GM12878 (cell line): ENCODE data around the gene MIA2.

Source experiments
- EZH2 ChIP-seq: IDR thresholded peaks from 2 replicates; pipeline ENCODE4 v1.6.1; 2012; ENCODE audit warnings: low read depth, mild to moderate bottlenecking, control low read depth, inconsistent platforms, low read length, borderline replicate concordance; ENCODE audit not compliant: control insufficient read depth
- STAT1 ChIP-seq: fragments of 450-650 bp; conservative IDR thresholded peaks from 2 replicates; pipeline ENCODE4 v1.6.1; 2014; ENCODE audit warnings: antibody characterized with exemption, mild to moderate bottlenecking
- TARDBP ChIP-seq: IDR thresholded peaks from 2 replicates; pipeline ENCODE4 v1.6.1; 2016; ENCODE audit warnings: borderline replicate concordance
- TF ChIP-seq, protein P1 (sequence below): IDR thresholded peaks from 2 replicates; pipeline ENCODE4 v1.6.1; 2012; ENCODE audit warnings: low read depth, low read length, improper control_type of control experiment
- TF ChIP-seq, protein P2 (sequence below), 3 experiments: IDR thresholded peaks in 2 of 3; conservative IDR thresholded peaks in 1 of 3; 2 replicates each; pipeline ENCODE4 v1.5.1; 2011; ENCODE audit warnings: low read depth in 3 of 3, low read length in 3 of 3, mild to moderate bottlenecking in 3 of 3, control low read depth in 2 of 3, moderate library complexity in 2 of 3, inconsistent platforms in 1 of 3, mixed read lengths in 1 of 3; ENCODE audit not compliant: control insufficient read depth in 2 of 3, insufficient read depth in 1 of 3; ENCODE audit errors: extremely low read depth in 1 of 3

DNA sequence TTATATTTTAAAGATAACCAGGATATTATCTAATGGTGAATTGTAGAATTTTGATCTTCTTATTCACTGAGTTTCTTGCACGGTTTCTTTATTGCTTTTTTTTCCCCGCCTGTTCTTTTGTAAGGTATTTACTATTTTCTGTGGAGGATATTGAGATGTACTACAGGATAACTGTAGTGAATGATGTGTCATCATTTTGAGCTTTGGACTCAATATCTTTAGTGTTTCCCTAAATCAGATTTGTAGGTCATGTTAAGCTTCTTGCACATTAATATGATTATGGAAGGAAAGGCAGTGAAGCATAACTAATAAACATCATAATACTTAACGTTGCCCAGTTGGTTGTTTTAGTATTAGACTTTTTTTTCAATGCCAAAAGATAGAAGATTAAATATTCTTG is 117.2 kb downstream of the MIA2 start:
- no peak for TF ChIP-seq EZH2
- TF ChIP-seq, protein P1, sequence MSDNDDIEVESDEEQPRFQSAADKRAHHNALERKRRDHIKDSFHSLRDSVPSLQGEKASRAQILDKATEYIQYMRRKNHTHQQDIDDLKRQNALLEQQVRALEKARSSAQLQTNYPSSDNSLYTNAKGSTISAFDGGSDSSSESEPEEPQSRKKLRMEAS, result no peak
- TF ChIP-seq, protein P2, sequence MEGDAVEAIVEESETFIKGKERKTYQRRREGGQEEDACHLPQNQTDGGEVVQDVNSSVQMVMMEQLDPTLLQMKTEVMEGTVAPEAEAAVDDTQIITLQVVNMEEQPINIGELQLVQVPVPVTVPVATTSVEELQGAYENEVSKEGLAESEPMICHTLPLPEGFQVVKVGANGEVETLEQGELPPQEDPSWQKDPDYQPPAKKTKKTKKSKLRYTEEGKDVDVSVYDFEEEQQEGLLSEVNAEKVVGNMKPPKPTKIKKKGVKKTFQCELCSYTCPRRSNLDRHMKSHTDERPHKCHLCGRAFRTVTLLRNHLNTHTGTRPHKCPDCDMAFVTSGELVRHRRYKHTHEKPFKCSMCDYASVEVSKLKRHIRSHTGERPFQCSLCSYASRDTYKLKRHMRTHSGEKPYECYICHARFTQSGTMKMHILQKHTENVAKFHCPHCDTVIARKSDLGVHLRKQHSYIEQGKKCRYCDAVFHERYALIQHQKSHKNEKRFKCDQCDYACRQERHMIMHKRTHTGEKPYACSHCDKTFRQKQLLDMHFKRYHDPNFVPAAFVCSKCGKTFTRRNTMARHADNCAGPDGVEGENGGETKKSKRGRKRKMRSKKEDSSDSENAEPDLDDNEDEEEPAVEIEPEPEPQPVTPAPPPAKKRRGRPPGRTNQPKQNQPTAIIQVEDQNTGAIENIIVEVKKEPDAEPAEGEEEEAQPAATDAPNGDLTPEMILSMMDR (IDR thresholded peaks at IDR 0.05 in 2 of 3, conservative IDR thresholded peaks at IDR 0.05 in 1 of 3; ENCODE audit: control insufficient read depth in 2 of 3, extremely low read depth in 1 of 3, insufficient read depth in 1 of 3, low read depth in 3 of 3, low read length in 3 of 3), result no peak
- no peak for TF ChIP-seq TARDBP
- TF ChIP-seq STAT1, result no peak
